Breast epithelium (tissue), 4 donors: ENCODE measurements around the gene SNAPC4. TPM values are rescaled to one million over a fixed set of nuclear protein-coding genes. Genes with fewer than 3 reads are reported as not detected.

Experiments used
- DNase-seq, 2 donors: peaks; one replicate each; pipeline ENCODE4 v3.0.0-alpha.2; 2019; ENCODE audit warnings: low spot score in 2 of 2
- H3K27ac ChIP-seq, 2 donors: fragments of 200-600 bp; sonication (generic) in 1 of 2; one replicate each; pipeline ENCODE4 v1.5.1; 2016 to 2019; ENCODE audit warnings: mild to moderate bottlenecking in 1 of 2
- H3K27me3 ChIP-seq, 2 donors: fragments of 200-600 bp; sonication (generic) in 1 of 2; one replicate each; pipeline versions ENCODE4 v1.5.1 to v1.6.0; 2017 to 2019; ENCODE audit warnings: control low read depth in 1 of 2, mild to moderate bottlenecking in 1 of 2
- H3K36me3 ChIP-seq: fragments of 200-600 bp; one replicate; pipeline ENCODE4 v1.5.1; 2019
- H3K4me1 ChIP-seq, 2 donors: fragments of 200-600 bp; sonication (generic); one replicate each; pipeline ENCODE4 v1.5.1; 2016 to 2019; ENCODE audit warnings: control low read depth in 1 of 2
- H3K4me3 ChIP-seq, 3 donors: fragments of 200-600 bp; sonication (generic); 1 replicate in 2 of 3; 2 replicates in 1 of 3; pipeline ENCODE4 v1.5.1; 2016 to 2019; ENCODE audit warnings: mild to moderate bottlenecking in 3 of 3, moderate library complexity in 2 of 3
- H3K9me3 ChIP-seq, 2 donors: fragments of 200-600 bp; sonication (generic) in 1 of 2; one replicate each; pipeline ENCODE4 v1.5.1; 2016 to 2019; ENCODE audit warnings: control low read depth in 1 of 2
- CTCF ChIP-seq, 3 donors: fragments of 450-650 bp; IDR thresholded peaks; one replicate each; pipeline ENCODE4 v1.5.1; 2016 to 2017; ENCODE audit warnings: antibody characterized with exemption in 3 of 3, mild to moderate bottlenecking in 3 of 3, moderate library complexity in 3 of 3
- POLR2A ChIP-seq: fragments of 450-650 bp; IDR thresholded peaks from one replicate; pipeline ENCODE4 v1.6.1; 2016; ENCODE audit warnings: antibody characterized with exemption, mild to moderate bottlenecking, moderate library complexity
- POLR2AphosphoS5 ChIP-seq, 3 donors: sonication (generic); formaldehyde crosslinking; IDR thresholded peaks; one replicate each; pipeline ENCODE4 v1.6.1; 2017; ENCODE audit warnings: antibody characterized with exemption in 3 of 3
- intact Hi-C: fragments of 100-400 bp; cut with DNase I; formaldehyde crosslinking; loops from one replicate; pipeline ENCODE4 v1.15.1; 2023; ENCODE audit warnings: low total_unique reads
- total RNA-seq, 3 donors: library from RNA; depleted of rRNA; stranded (reverse); fragments of >200 nt; gene quantifications; one replicate each; pipeline ENCODE4 v1.1.0, GENCODE V29; 2016

SNAPC4 gene
- total RNA-seq, 3 donors from 2014 or later: 4.6 to 7.5 (median 6.7) TPM

- DNase-seq: no peak
- Histone ChIP-seq H3K4me1 (peaks cover 4 to 5% of the 10 kb centered on the region in 2 donors), H3K4me3 (peak overlapping the region; percentile 93 to 95 (median 94)), H3K36me3 (no peaks in the 10 kb centered on the region), H3K27me3 (no peaks in the 10 kb centered on the region), H3K9me3 (no peaks in the 10 kb centered on the region), H3K27ac (no peak overlapping the region)
- TF ChIP-seq POLR2AphosphoS5 (IDR thresholded peaks at IDR 0.05): no peak
- TF ChIP-seq CTCF (IDR thresholded peaks at IDR 0.05): no peak
- no peak for TF ChIP-seq POLR2A
- intact Hi-C loops: no loop called here
Measured at GRCh38 chr9:136399176-136400037, 563 bp downstream of the SNAPC4 start.

- intact Hi-C loops: no loop called here
- TF ChIP-seq POLR2A: no peak
- no peak for TF ChIP-seq POLR2AphosphoS5 (IDR thresholded peaks at IDR 0.05)
- no peak for TF ChIP-seq CTCF (IDR thresholded peaks at IDR 0.05)
- Histone ChIP-seq H3K27me3 (no peaks in the 10 kb centered on the region), H3K4me1 (peaks cover 4 to 5% of the 10 kb centered on the region in 2 donors), H3K27ac (no peak overlapping the region), H3K9me3 (no peaks in the 10 kb centered on the region), H3K36me3 (no peaks in the 10 kb centered on the region), H3K4me3 (peak overlapping the region in 1 of 3 donors; percentile 94)
- DNase-seq: no peak
Measured at GRCh38 chr9:136398286-136398685, 1.7 kb downstream of the SNAPC4 start.

GRCh38 chr9:136397643-136398042 lies 2.3 kb downstream of the SNAPC4 start:
- no peak for TF ChIP-seq CTCF (IDR thresholded peaks at IDR 0.05)
- TF ChIP-seq POLR2AphosphoS5 (IDR thresholded peaks at IDR 0.05): no peak
- no peak for TF ChIP-seq POLR2A
- no peaks in the 10 kb centered on the region for H3K36me3 ChIP-seq
- no peaks in the 10 kb centered on the region for H3K9me3 ChIP-seq
- no peak overlapping the region for H3K4me3 ChIP-seq
- no peak overlapping the region for H3K27ac ChIP-seq
- no peaks in the 10 kb centered on the region for H3K27me3 ChIP-seq
- no peak for DNase-seq
- intact Hi-C loops: no loop called here
- H3K4me1 ChIP-seq: peaks cover 4 to 5% of the 10 kb centered on the region in 2 donors

- intact Hi-C loops: no loop called here
- Histone ChIP-seq H3K4me3 (no peak overlapping the region), H3K4me1 (peaks cover 4 to 5% of the 10 kb centered on the region in 2 donors), H3K36me3 (peaks cover 5% of the 10 kb centered on the region), H3K9me3 (no peaks in the 10 kb centered on the region), H3K27ac (no peak overlapping the region), H3K27me3 (no peaks in the 10 kb centered on the region)
- no peak for DNase-seq
- TF ChIP-seq CTCF (IDR thresholded peaks at IDR 0.05) (no peak), POLR2A (no peak), POLR2AphosphoS5 (IDR thresholded peaks at IDR 0.05) (no peak)
Measured at GRCh38 chr9:136396219-136396515, 3.8 kb downstream of the SNAPC4 start.

- TF ChIP-seq POLR2A (no peak), POLR2AphosphoS5 (IDR thresholded peaks at IDR 0.05) (no peak), CTCF (IDR thresholded peaks at IDR 0.05) (no peak)
- Histone ChIP-seq H3K4me3 (no peak overlapping the region), H3K4me1 (peaks cover 3 to 5% of the 10 kb centered on the region in 2 donors), H3K36me3 (peaks cover 5% of the 10 kb centered on the region), H3K27ac (no peak overlapping the region), H3K9me3 (no peaks in the 10 kb centered on the region), H3K27me3 (no peaks in the 10 kb centered on the region)
- intact Hi-C loops: no loop called here
- DNase-seq: no peak
Measured at GRCh38 chr9:136395345-136396218, 4.4 kb downstream of the SNAPC4 start.
